NB4 (cell line): ENCODE data around the gene GOLGA6C.
"Not testable (repeated sequence)": the region's sequence is repeated elsewhere in the genome, so short reads cannot be mapped to it uniquely, and the experiment has no call there.

Source experiments
- DNase-seq: peaks from one replicate; pipeline ENCODE4 v3.0.0; 2010; ENCODE audit warnings: low read depth
- H3K4me3 ChIP-seq: one replicate; pipeline ENCODE4 v1.5.1; 2011; ENCODE audit warnings: mild to moderate bottlenecking, low read depth, low read length, moderate library complexity
- MYC ChIP-seq: IDR thresholded peaks from 2 replicates; pipeline ENCODE4 v1.6.1; 2011; ENCODE audit warnings: low read depth, low read length
- POLR2A ChIP-seq: IDR thresholded peaks from 2 replicates; pipeline ENCODE4 v1.6.1; 2011; ENCODE audit warnings: mild to moderate bottlenecking; ENCODE audit not compliant: insufficient read length; ENCODE audit errors: extremely low read depth
- TF ChIP-seq, protein P1 (sequence below): IDR thresholded peaks from one replicate; pipeline ENCODE4 v1.5.1; 2012; ENCODE audit warnings: low read depth, low read length
- TF ChIP-seq, protein P2 (sequence below): IDR thresholded peaks from 2 replicates; pipeline ENCODE4 v1.6.1; 2011; ENCODE audit warnings: low read depth, low read length

The GOLGA6C gene

GRCh38 chr15:75274509-75275107 is 16.5 kb downstream of the GOLGA6C start:
- peak; percentile 54 for DNase-seq
- TF ChIP-seq, protein P1, sequence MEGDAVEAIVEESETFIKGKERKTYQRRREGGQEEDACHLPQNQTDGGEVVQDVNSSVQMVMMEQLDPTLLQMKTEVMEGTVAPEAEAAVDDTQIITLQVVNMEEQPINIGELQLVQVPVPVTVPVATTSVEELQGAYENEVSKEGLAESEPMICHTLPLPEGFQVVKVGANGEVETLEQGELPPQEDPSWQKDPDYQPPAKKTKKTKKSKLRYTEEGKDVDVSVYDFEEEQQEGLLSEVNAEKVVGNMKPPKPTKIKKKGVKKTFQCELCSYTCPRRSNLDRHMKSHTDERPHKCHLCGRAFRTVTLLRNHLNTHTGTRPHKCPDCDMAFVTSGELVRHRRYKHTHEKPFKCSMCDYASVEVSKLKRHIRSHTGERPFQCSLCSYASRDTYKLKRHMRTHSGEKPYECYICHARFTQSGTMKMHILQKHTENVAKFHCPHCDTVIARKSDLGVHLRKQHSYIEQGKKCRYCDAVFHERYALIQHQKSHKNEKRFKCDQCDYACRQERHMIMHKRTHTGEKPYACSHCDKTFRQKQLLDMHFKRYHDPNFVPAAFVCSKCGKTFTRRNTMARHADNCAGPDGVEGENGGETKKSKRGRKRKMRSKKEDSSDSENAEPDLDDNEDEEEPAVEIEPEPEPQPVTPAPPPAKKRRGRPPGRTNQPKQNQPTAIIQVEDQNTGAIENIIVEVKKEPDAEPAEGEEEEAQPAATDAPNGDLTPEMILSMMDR, result peak; percentile 32
- not testable (repeated sequence) for H3K4me3 ChIP-seq

GRCh38 chr15:75275617-75276016 is 17.5 kb downstream of the GOLGA6C start:
- H3K4me3 ChIP-seq, DNase-seq: not testable (repeated sequence)

- not testable (repeated sequence) for H3K4me3 ChIP-seq
- peak; percentile 12 for DNase-seq
Observed at GRCh38 chr15:75278497-75278896, 20.4 kb downstream of the GOLGA6C start.

DNA sequence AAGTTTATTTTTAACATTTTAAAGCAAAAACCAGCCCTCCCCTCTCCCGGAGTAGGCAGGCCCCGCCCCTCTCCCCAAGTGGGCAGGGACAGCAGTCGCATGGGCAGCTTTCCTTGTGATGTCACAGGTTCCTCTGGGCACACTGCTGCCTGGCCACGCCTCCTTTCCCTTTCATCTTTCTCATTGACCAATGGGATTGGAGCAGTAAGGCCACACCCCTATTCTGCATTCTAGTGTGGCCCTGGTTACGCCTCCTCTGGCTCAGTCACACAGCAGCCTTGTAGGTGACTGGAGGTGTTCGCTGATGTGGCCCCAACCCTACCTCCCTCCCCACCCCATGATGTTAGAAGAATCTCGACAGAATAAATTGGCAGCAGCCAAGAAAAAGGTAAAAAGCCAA is 24.4 kb downstream of the GOLGA6C start, which contains the start of gene GOLGA6D:
Gene GOLGA6D, plus strand, starts transcription at position 264 of the 400 bp plus-strand sequence. Its CDS starts 41 bp downstream, at position 305.
- not testable (repeated sequence) for DNase-seq, H3K4me3 ChIP-seq

- not testable (repeated sequence) for DNase-seq, H3K4me3 ChIP-seq
Observed at GRCh38 chr15:75284152-75284551, 26.0 kb downstream of the GOLGA6C start.

DNA sequence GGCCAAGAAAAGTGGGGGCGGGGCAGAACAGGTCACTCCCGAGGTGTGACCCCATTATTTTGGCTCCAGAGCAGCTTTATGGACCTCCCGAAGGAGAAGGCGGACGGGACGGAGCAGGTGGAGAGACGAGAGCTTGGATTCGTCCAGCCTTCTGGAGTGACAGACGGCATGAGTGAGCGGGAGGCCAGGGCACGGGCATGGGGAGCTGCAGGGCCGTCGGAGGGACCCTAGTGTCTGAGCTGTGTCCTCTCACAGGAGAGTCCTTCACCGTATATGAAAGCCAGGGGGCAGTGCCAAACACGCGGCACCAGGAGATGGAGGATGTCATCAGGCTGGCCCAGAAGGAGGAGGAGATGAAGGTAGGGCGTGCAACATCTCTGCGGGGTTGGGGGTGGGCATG is 35.5 kb downstream of the GOLGA6C start:
- DNase-seq, H3K4me3 ChIP-seq: not testable (repeated sequence)

GRCh38 chr15:75298541-75299310 is 40.6 kb downstream of the GOLGA6C start:
- H3K4me3 ChIP-seq, DNase-seq: not testable (repeated sequence)

GRCh38 chr15:75299311-75299688 is 41.2 kb downstream of the GOLGA6C start:
- TF ChIP-seq, protein P1, result peak; percentile 36
- not testable (repeated sequence) for H3K4me3 ChIP-seq, DNase-seq

DNA sequence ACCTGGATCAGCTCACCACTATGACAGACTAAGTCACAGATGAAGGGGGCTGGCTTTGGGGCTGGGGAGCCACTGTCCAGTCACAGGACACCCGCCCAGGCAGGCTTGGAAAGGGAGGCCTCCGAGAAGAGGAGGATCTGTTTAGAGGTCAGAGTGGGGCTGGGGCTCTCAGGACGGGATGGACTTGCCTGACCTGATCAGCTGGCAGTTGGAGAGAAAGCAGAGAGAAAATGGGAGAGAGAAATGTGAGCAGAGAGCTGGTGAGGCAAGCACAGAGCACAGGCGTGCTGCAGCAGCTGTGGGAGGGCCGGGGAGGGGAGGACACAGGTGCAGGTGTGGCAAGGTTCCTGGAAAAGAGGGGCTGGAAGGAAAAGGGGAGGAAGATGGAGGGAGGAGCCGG is 41.9 kb downstream of the GOLGA6C start:
- H3K4me3 ChIP-seq, DNase-seq: not testable (repeated sequence)

DNA sequence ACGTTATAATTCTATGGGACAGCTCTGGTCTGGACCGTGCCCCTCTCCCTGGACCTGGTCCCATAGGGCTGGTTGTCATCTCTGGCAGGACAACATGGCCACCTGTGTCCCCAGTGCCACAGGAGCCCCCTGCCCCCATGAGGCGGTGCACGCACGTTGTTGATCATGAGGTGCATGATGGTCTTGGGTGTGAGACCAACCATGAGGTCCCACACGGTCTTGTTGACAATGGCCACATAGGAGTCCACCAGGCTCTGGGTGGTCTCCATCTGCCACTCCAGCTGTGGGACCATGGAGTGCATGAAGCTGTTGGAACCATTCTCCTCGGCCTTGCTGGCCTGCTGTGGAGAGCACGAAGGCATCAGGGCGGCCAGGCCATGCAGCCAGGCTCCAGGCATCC is 44.2 kb downstream of the GOLGA6C start:
- no peak overlapping the region for H3K4me3 ChIP-seq
- no peak for DNase-seq
- TF ChIP-seq, protein P1, result no peak
- TF ChIP-seq POLR2A, result no peak
- TF ChIP-seq, protein P2, sequence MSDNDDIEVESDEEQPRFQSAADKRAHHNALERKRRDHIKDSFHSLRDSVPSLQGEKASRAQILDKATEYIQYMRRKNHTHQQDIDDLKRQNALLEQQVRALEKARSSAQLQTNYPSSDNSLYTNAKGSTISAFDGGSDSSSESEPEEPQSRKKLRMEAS, result no peak
- no peak for TF ChIP-seq MYC

- DNase-seq, result not testable (repeated sequence)
Observed at GRCh38 chr15:75302753-75303152, 44.6 kb downstream of the GOLGA6C start.

More at GRCh38 chr15:75302753-75303152, 44.6 kb downstream of the GOLGA6C start:
- H3K4me3 ChIP-seq, result not testable (repeated sequence)
